ENCODE results near the gene MORN1.

GRCh38 chr1:2427051-2427450 is 35.7 kb upstream of the MORN1 start:
- TF ChIP-seq POLR2A (IDR thresholded peaks at IDR 0.05; ENCODE audit: low read depth, low read length) (no peak), POLR2AphosphoS5 (IDR thresholded peaks at IDR 0.05; ENCODE audit: low read depth, low read length) (no peak), TAF1 (IDR thresholded peaks at IDR 0.05; ENCODE audit: low read depth, low read length) (no peak)

All from GM12891 (cell line).